Parathyroid adenoma (tissue), 2 donors: Measurements from ENCODE around the gene PTDSS2.

Source experiments
- H2AFZ ChIP-seq: fragments of 300-600 bp; sonication (generic); one replicate; pipeline ENCODE4 v1.7.0; 2017; ENCODE audit warnings: antibody characterized with exemption, mild to moderate bottlenecking
- H3K27ac ChIP-seq: fragments of 300-600 bp; sonication (generic); one replicate; pipeline ENCODE4 v1.7.0; 2017
- H3K27me3 ChIP-seq: fragments of 300-600 bp; sonication (generic); one replicate; pipeline ENCODE4 v1.7.0; 2017; ENCODE audit warnings: low read length; ENCODE audit not compliant: control insufficient read depth, insufficient read depth
- H3K36me3 ChIP-seq: fragments of 300-600 bp; sonication (generic); one replicate; pipeline ENCODE4 v1.7.0; 2017; ENCODE audit warnings: low read length; ENCODE audit not compliant: control insufficient read depth, insufficient read depth
- H3K4me1 ChIP-seq: fragments of 300-600 bp; sonication (generic); one replicate; pipeline ENCODE4 v1.7.0; 2017; ENCODE audit warnings: control low read depth
- H3K4me2 ChIP-seq: fragments of 300-600 bp; sonication (generic); one replicate; pipeline ENCODE4 v1.7.0; 2017; ENCODE audit warnings: low read length
- H3K4me3 ChIP-seq: fragments of 300-600 bp; sonication (generic); one replicate; pipeline ENCODE4 v1.7.0; 2017; ENCODE audit warnings: low read depth, low read length
- H3K79me2 ChIP-seq: fragments of 300-600 bp; sonication (generic); one replicate; pipeline ENCODE4 v1.7.0; 2017; ENCODE audit warnings: control low read depth
- H3K9ac ChIP-seq: fragments of 300-600 bp; sonication (generic); one replicate; pipeline ENCODE4 v1.7.0; 2017; ENCODE audit warnings: mild to moderate bottlenecking
- H3K9me3 ChIP-seq: fragments of 300-600 bp; sonication (generic); one replicate; pipeline ENCODE4 v1.7.0; 2017; ENCODE audit warnings: low read length; ENCODE audit not compliant: control insufficient read depth
- TF ChIP-seq, protein P1 (sequence below): fragments of 300-600 bp; sonication (generic); IDR thresholded peaks from one replicate; pipeline ENCODE4 v1.7.0; 2017; ENCODE audit warnings: antibody characterized with exemption, mild to moderate bottlenecking
- donor health status: primary hyperparathyroidism.

PTDSS2 gene

GRCh38 chr11:416051-416756 is 33.9 kb upstream of the PTDSS2 start:
- peak overlapping the region; percentile 73 for H2AFZ ChIP-seq
- H3K9ac ChIP-seq: no peak overlapping the region
- H3K9me3 ChIP-seq: no peaks in the 10 kb centered on the region
- peak overlapping the region; percentile 73 for H3K4me2 ChIP-seq
- H3K4me3 ChIP-seq: peak overlapping the region; percentile 51
- no peaks in the 10 kb centered on the region for H3K27me3 ChIP-seq
- TF ChIP-seq, protein P1, sequence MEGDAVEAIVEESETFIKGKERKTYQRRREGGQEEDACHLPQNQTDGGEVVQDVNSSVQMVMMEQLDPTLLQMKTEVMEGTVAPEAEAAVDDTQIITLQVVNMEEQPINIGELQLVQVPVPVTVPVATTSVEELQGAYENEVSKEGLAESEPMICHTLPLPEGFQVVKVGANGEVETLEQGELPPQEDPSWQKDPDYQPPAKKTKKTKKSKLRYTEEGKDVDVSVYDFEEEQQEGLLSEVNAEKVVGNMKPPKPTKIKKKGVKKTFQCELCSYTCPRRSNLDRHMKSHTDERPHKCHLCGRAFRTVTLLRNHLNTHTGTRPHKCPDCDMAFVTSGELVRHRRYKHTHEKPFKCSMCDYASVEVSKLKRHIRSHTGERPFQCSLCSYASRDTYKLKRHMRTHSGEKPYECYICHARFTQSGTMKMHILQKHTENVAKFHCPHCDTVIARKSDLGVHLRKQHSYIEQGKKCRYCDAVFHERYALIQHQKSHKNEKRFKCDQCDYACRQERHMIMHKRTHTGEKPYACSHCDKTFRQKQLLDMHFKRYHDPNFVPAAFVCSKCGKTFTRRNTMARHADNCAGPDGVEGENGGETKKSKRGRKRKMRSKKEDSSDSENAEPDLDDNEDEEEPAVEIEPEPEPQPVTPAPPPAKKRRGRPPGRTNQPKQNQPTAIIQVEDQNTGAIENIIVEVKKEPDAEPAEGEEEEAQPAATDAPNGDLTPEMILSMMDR: no peak
- H3K36me3 ChIP-seq: no peaks in the 10 kb centered on the region
- no peaks in the 10 kb centered on the region for H3K79me2 ChIP-seq
- peak overlapping the region; percentile 54 for H3K27ac ChIP-seq
- H3K4me1 ChIP-seq: no peaks in the 10 kb centered on the region

DNA sequence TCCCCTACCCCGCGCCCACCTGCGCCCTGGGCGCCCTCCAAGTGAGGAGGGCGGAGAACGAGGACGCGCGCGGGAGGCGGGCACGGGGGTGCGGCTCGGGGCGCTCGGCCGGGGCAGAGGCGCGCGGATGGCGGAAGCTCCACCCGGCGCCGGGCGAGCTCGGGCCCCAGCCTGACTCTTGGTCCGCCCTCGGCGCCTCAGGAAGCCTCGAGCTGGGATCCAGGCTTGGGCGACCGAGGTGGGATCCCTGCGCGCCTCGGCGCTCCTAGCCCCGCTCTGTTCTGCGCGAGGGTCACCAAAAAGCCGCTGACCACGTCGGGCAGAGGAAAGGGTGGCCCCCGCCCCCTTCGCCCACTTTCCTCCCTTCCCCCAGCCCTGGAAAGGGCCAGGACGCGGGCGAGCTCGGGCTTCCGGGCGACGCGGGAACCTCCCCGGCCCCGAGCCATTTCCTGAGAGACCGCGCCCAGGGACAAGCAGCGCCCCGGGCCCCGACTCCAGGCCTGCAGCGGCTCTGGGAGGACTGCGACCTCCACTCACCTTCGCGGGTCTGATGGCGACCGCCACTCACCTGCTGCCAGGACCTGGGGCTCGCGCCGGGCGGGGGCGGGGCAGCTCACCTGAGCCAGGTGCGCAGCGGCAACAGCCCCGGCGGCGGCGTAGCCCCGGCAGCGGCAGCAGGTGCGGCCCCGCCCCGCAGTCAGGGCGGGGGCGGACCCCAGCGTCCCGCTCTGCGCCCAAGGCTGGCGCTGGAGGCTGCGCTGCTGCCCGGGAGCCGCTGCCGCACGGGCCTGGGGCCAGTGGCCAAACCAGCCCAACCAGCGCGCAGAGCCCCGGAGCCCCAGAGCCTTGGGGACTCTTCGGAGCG is 33.1 kb upstream of the PTDSS2 start:
- Histone ChIP-seq H3K4me1 (no peaks in the 10 kb centered on the region), H2AFZ (peak overlapping the region; percentile 74), H3K79me2 (no peaks in the 10 kb centered on the region), H3K27me3 (no peaks in the 10 kb centered on the region), H3K4me2 (peak overlapping the region; percentile 73), H3K9ac (peak overlapping the region; percentile 53), H3K36me3 (no peaks in the 10 kb centered on the region), H3K4me3 (peak overlapping the region; percentile 51), H3K27ac (peak overlapping the region; percentile 54), H3K9me3 (no peaks in the 10 kb centered on the region)
- TF ChIP-seq, protein P1: no peak

DNA sequence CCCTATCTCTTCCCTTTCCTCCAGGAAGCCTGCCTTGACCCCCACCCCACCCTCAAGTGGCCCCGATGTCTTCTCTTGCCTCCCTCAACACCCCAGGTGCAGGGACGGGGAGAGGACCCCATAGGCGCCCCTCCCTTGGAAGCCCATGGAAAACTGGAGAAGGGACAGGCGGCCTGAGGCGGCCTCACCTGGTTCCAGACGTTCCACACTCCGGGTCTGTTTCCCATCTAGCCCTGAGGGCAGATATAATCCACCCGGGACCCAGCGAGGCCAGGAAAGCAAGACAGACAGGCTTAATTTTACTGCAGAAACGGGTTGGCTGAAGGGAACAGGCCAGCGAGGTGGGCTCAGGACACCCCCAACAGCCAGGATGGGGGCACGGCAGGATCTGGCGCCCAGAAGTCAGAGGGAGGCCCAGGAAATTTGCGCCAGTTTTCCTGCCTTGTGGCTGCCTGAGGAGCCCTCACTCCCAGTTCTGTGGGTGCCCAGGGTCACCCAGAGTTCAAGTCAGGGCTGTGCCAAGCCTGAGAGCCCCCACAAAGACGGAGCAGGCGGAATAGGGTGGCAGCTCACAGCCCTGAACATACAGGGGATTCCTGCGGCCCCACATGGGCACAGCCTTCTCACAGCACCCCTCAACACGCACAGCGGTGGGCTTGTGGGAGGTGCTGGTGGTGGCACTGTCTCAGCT is 32.3 kb upstream of the PTDSS2 start:
- TF ChIP-seq, protein P1: no peak
- H3K9ac ChIP-seq: no peak overlapping the region
- H2AFZ ChIP-seq: peak overlapping the region; percentile 74
- no peak overlapping the region for H3K27ac ChIP-seq
- H3K27me3 ChIP-seq: no peaks in the 10 kb centered on the region
- no peaks in the 10 kb centered on the region for H3K9me3 ChIP-seq
- H3K79me2 ChIP-seq: no peaks in the 10 kb centered on the region
- H3K36me3 ChIP-seq: no peaks in the 10 kb centered on the region
- peak overlapping the region; percentile 40 for H3K4me3 ChIP-seq
- peak overlapping the region; percentile 73 for H3K4me2 ChIP-seq
- no peaks in the 10 kb centered on the region for H3K4me1 ChIP-seq

DNA sequence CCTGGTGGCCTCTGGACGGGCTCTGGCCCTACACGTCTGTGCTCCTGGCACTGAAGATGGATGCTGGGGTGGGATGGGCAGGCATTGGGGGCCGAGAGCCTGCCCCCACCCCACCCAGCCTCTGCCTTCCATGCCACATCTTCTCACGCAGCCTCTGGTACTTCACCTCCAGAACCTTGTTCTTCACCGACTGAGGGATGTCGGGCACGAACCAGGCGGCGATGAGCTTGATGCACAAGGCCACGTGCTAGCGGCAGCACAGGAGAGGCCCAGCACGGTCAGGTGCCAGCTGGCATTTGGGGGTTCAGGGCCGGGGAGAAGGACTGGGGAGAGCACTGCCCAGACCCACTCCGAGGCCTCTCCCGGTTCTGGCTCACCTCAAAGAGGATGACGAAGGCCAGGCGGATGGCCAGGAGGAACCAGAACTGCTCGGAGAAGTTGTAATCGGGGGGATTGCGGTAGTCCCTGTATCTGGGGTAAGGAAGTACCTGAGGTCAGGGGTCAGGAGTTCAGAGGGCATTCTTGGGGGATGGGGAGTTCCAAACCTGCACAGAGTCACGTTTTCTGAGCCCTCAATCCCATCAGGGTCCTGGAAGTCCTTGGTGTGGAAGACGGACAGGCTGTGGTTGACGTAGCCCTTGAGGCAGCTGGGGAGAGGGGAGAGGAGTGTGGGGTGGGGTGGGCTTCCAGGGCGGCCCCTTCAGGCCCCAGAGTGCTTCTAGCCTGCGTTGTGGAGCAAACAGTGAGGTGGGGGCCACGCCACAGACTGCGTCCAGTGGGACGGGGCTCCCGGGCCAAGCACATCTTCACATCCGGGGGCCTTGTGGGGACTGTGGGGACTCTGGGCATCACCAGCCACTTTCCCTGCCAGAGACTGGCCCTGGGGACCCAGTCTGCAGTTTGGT is 31.5 kb upstream of the PTDSS2 start:
- TF ChIP-seq, protein P1: no peak
- no peaks in the 10 kb centered on the region for H3K27me3 ChIP-seq
- H2AFZ ChIP-seq: no peak overlapping the region
- no peak overlapping the region for H3K4me3 ChIP-seq
- no peak overlapping the region for H3K4me2 ChIP-seq
- H3K79me2 ChIP-seq: no peaks in the 10 kb centered on the region
- H3K9me3 ChIP-seq: no peaks in the 10 kb centered on the region
- H3K9ac ChIP-seq: no peak overlapping the region
- H3K36me3 ChIP-seq: no peaks in the 10 kb centered on the region
- H3K27ac ChIP-seq: no peak overlapping the region
- no peaks in the 10 kb centered on the region for H3K4me1 ChIP-seq
